Hepatocyte (in vitro differentiated cells): ENCODE results near the gene PTPN1.

Experiments used
- CTCF ChIP-seq: fragments of 200-600 bp; sonication (generic); IDR thresholded peaks from 2 replicates; pipeline ENCODE4 v1.5.1; 2016; ENCODE audit warnings: antibody characterized with exemption, mild to moderate bottlenecking; ENCODE audit not compliant: poor library complexity
- EZH2 ChIP-seq: fragments of 200-600 bp; sonication (generic); IDR thresholded peaks from 2 replicates; pipeline ENCODE4 v1.6.1; 2016; ENCODE audit warnings: antibody characterized with exemption, mild to moderate bottlenecking, borderline replicate concordance

DNA sequence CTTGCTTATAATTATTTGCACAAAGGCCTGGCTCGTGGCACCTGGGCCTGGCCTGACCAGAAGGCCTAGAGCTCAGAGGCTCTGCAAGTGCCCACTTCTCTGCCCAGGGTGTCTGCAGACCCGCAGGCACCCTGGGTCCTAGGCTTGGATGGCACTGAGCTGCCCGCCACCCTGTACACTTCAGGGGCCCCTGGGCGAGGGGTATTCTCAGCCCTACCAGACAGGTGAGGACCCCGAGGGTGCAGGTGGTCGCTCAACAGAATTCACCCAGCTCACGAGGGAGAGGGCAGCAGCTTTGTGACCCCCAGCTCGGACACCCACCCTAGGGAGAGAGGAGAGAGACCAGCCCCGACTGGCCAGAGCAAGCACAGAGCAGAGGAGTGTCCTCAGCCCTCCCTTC lies 97.3 kb downstream of the PTPN1 start:
- TF ChIP-seq CTCF, result no peak
- TF ChIP-seq EZH2, result no peak
